ENCODE results near the gene FERMT1.
"Not testable (repeated sequence)": the region's sequence is repeated elsewhere in the genome, so short reads cannot be mapped to it uniquely, and the experiment has no call there.

The FERMT1 gene

DNA sequence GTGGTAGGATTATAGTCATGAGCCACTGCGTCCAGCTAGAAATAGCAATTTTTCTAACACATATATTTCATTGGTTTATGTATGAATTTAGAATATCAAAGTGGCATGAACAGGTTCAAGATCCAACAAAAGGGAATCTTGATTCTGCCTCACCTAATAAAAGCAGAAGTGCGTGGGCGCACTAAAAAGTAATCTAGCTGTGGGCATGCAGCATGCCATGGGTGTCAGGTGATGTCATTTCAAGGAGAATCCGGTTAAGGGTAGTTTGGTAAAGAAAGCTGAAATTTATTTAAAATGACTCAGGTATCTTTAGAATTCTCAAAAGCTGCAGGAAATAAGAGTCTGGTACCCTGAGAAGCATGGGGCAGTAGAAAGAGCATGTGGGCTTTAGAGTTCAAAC, 86.6 kb downstream of the FERMT1 start:
- DNase-seq = no peak

GRCh38 chr20:6034134-6034969, 88.5 kb downstream of the FERMT1 start:
- DNase-seq = no peak

DNA sequence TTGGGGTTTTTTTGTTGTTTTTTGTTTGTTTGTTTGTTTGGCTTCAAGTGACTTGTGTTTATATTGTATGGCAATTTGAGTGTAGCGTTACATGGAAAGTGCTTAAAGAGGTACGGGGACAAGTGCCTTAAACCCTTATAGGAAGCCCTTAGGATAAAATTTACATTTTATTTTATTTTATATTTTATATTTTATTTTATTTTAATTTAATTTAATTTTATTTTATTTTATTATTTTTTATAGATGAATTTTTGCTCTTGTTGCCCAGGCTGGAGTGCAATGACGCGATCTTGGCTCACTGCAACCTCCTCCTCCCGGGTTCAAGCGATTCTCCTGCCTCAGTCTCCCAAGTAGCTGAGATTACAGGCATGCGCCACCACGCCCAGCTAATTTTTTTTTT, 89.9 kb downstream of the FERMT1 start:
- not testable (repeated sequence) for DNase-seq

DNA sequence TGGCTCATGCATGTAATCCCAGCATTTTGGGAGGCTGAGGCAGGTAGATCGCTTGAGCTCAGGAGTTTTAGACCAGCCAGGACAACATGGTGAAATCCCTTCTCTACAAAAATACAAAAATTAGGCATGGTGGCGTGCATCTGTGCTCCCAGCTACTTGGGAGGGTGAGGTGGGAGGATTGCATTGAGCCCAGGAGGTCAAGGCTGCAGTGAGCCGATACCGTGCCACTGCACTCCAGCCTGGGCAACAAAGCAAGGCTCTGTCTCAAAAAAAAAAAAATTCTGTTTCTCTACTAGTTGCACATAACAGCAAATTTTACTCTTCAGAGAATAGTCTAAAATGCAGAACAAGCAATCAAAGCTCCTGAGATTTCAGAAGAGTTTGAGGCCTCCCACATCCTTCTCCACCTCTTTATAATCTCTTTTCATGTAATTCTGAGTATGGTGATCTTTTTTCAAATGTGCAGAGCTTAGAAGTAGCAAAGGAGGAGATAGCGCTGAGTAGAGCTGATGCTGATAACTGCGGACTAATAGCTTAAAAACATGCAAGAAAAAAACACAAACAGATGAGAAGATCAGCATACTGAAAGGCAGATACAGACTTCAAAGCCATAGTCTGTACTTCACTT, 92.3 kb downstream of the FERMT1 start:
- no peak for DNase-seq

DNA sequence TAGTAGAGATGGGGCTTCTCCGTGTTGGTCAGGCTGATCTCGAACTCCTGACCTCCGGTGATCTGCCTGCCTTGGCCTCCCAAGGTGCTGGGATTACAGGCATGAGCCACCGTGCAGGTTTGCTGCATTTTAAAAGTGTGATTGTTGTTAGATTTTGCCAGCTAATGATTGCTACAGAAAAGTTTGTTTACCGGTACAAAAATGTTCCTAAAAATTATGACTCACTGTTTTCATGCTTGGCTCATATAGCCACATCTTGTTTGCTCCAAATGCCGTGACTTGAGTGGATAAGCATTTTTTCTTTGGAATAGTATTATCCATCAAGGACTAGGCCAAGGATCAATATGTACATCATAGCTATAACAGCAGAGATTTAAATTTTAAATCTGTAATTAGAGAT, 93.3 kb downstream of the FERMT1 start:
- no peak for DNase-seq

- no peak for DNase-seq
Measured at GRCh38 chr20:6028818-6029217, 94.0 kb downstream of the FERMT1 start.

GRCh38 chr20:6026051-6026450, 96.8 kb downstream of the FERMT1 start:
- DNase-seq = no peak
